NK-92 (cell line): ENCODE results near the gene ICE1.
"Not testable (repeated sequence)": the region's sequence is repeated elsewhere in the genome, so short reads cannot be mapped to it uniquely, and the experiment has no call there.

Source experiments
- DNase-seq: peaks from one replicate; lab custom pipeline; 2025; ENCODE audit not compliant: unreplicated experiment; lab: John Stamatoyannopoulos, UW

The ICE1 gene

GRCh38 chr5:5437227-5438172, 15.0 kb downstream of the ICE1 start:
- DNase-seq: no peak

GRCh38 chr5:5451863-5452262, 29.4 kb downstream of the ICE1 start:
- DNase-seq: no peak

- no peak for DNase-seq
Measured at GRCh38 chr5:5453131-5453530, 30.7 kb downstream of the ICE1 start.

- no peak for DNase-seq
Measured at GRCh38 chr5:5454391-5454790, 31.9 kb downstream of the ICE1 start.

- no peak for DNase-seq
Measured at GRCh38 chr5:5456858-5457257, 34.4 kb downstream of the ICE1 start.

- no peak for DNase-seq
Measured at GRCh38 chr5:5460311-5460710, 37.8 kb downstream of the ICE1 start.

GRCh38 chr5:5461012-5461411, 38.5 kb downstream of the ICE1 start:
- DNase-seq: no peak

GRCh38 chr5:5464036-5464715, 41.7 kb downstream of the ICE1 start:
- DNase-seq: no peak

GRCh38 chr5:5466227-5466626, 43.8 kb downstream of the ICE1 start:
- no peak for DNase-seq

GRCh38 chr5:5467737-5468136, 45.3 kb downstream of the ICE1 start:
- DNase-seq: no peak

GRCh38 chr5:5470933-5471332, 48.5 kb downstream of the ICE1 start:
- no peak for DNase-seq

GRCh38 chr5:5473226-5473625, 50.7 kb downstream of the ICE1 start:
- DNase-seq: no peak

- DNase-seq: no peak
Measured at GRCh38 chr5:5474961-5475360, 52.5 kb downstream of the ICE1 start.

- DNase-seq: no peak
Measured at GRCh38 chr5:5475975-5476374, 53.5 kb downstream of the ICE1 start.

GRCh38 chr5:5479578-5479977, 57.1 kb downstream of the ICE1 start:
- not testable (repeated sequence) for DNase-seq

GRCh38 chr5:5480481-5481111, 58.1 kb downstream of the ICE1 start:
- no peak for DNase-seq

- no peak for DNase-seq
Measured at GRCh38 chr5:5481206-5481605, 58.7 kb downstream of the ICE1 start.

- DNase-seq: no peak
Measured at GRCh38 chr5:5481633-5482032, 59.2 kb downstream of the ICE1 start.

GRCh38 chr5:5483350-5483749, 60.9 kb downstream of the ICE1 start:
- no peak for DNase-seq

GRCh38 chr5:5483880-5484598, 61.6 kb downstream of the ICE1 start:
- no peak for DNase-seq

GRCh38 chr5:5486122-5486521, 63.6 kb downstream of the ICE1 start:
- DNase-seq: no peak
